Lung (tissue), 12 donors: ENCODE results near the gene GLRA1. TPM values are rescaled to one million over a fixed set of nuclear protein-coding genes. Genes with fewer than 3 reads are reported as not detected.

Experiments
- ATAC-seq: fragments of 200-7000 bp; cut with Tn5 transposase; one replicate; pipeline ENCODE4 v1.9.1; 2020; ENCODE audit warnings: moderate number of reproducible peaks; ENCODE audit not compliant: insufficient read depth, low FRiP score
- DNase-seq, 3 donors: peaks; one replicate each; pipeline ENCODE4 v3.0.0-alpha.2; 2013 to 2017
- H3K27ac ChIP-seq, 2 donors: one replicate each; pipeline ENCODE4 v1.5.1; 2013; ENCODE audit warnings: mild to moderate bottlenecking in 2 of 2, moderate library complexity in 2 of 2, control low read depth in 1 of 2, inconsistent platforms in 1 of 2, low read depth in 1 of 2, low read length in 1 of 2
- H3K27me3 ChIP-seq, 3 donors: one replicate each; pipeline ENCODE4 v1.5.1; 2013; ENCODE audit warnings: low read length in 2 of 3; ENCODE audit not compliant: control insufficient read depth in 3 of 3, insufficient read depth in 3 of 3
- H3K36me3 ChIP-seq, 4 donors: one replicate each; pipeline ENCODE4 v1.5.1; 2013; ENCODE audit warnings: low read length in 4 of 4, mild to moderate bottlenecking in 1 of 4, moderate library complexity in 1 of 4; ENCODE audit not compliant: control insufficient read depth in 4 of 4, insufficient read depth in 4 of 4
- H3K4me1 ChIP-seq, 5 donors: one replicate each; pipeline ENCODE4 v1.5.1; 2013; ENCODE audit warnings: low read length in 5 of 5, mild to moderate bottlenecking in 2 of 5, moderate library complexity in 1 of 5; ENCODE audit not compliant: control insufficient read depth in 5 of 5, insufficient read depth in 5 of 5
- H3K4me3 ChIP-seq: one replicate; pipeline ENCODE4 v1.5.1; 2013; ENCODE audit warnings: mild to moderate bottlenecking, control low read depth, moderate library complexity
- H3K9ac ChIP-seq, 2 donors: one replicate each; pipeline ENCODE4 v1.5.1; 2013; ENCODE audit warnings: low read length in 2 of 2, control low read depth in 1 of 2; ENCODE audit not compliant: insufficient read depth in 1 of 2
- H3K9me3 ChIP-seq, 4 donors: one replicate each; pipeline ENCODE4 v1.5.1; 2013; ENCODE audit warnings: low read length in 3 of 4, mild to moderate bottlenecking in 1 of 4, moderate library complexity in 1 of 4; ENCODE audit not compliant: control insufficient read depth in 4 of 4, insufficient read depth in 3 of 4
- WGBS, 2 donors: extraction: QIAGEN DNeasy Blood & Tissue Kit; methylation state at CpG; one replicate each; pipeline ENCODE4 v1.1.7; 2013; 5-methylcytosine and 5-hydroxymethylcytosine counted together
- polyA plus RNA-seq, 2 donors: library from polyadenylated mRNA; stranded (reverse); fragments of 200-250 nt; gene quantifications; one replicate each; pipeline ENCODE4 v1.2.1, GENCODE V29; 2013
- total RNA-seq, 2 donors: library from RNA; depleted of rRNA in 1 of 2; stranded (reverse); fragments of >200 nt in 1 of 2; gene quantifications; one replicate each; pipeline ENCODE4 v1.2.1, GENCODE V29; 2014 to 2021
- TF ChIP-seq, protein P1 (sequence below): IDR thresholded peaks from 2 replicates; pipeline ENCODE4 v1.5.1; 2012; ENCODE audit warnings: mild to moderate bottlenecking; ENCODE audit errors: control extremely low read depth, extremely low read depth
- donor health status: control.
- donor health status: control.
- donor health status: Bipolar disorder and iron deficiency.
- donor health status: healthy.
- donor health status: DM: yes; HTN: yes; CAD: no.

The GLRA1 gene
- total and polyA plus RNA-seq, 4 donors = not detected

DNA sequence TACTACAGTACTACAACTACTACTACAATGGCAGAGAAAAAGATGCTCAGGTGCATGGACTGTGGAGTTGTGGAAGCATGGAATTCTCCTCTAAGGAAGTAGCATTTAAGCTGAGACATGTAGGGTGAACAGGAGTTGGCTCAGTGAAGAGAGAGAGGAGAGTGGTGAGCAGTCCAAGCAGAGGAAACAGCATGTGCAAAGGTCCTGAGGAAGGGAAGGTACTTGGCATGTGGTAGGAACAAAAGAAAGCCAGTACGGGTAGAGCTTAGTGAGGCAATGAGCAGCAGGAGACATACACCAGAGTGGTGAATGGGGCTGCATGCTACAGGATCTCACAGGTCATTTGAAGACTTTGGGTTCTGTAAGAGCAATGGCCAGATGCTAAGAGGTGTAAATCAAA lies 41.4 kb upstream of the GLRA1 start:
- 75 to 95% methylated on average over 1 of the region's 1 CpG for WGBS, 2 donors
- TF ChIP-seq, protein P1, sequence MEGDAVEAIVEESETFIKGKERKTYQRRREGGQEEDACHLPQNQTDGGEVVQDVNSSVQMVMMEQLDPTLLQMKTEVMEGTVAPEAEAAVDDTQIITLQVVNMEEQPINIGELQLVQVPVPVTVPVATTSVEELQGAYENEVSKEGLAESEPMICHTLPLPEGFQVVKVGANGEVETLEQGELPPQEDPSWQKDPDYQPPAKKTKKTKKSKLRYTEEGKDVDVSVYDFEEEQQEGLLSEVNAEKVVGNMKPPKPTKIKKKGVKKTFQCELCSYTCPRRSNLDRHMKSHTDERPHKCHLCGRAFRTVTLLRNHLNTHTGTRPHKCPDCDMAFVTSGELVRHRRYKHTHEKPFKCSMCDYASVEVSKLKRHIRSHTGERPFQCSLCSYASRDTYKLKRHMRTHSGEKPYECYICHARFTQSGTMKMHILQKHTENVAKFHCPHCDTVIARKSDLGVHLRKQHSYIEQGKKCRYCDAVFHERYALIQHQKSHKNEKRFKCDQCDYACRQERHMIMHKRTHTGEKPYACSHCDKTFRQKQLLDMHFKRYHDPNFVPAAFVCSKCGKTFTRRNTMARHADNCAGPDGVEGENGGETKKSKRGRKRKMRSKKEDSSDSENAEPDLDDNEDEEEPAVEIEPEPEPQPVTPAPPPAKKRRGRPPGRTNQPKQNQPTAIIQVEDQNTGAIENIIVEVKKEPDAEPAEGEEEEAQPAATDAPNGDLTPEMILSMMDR = no peak
- no peaks in the 10 kb centered on the region for H3K4me1 ChIP-seq
- no peaks in the 10 kb centered on the region for H3K9me3 ChIP-seq
- DNase-seq (no peak), ATAC-seq (no peak)
- no peaks in the 10 kb centered on the region for H3K36me3 ChIP-seq
- no peak overlapping the region for H3K9ac ChIP-seq
- H3K4me3 ChIP-seq = no peak overlapping the region
- no peak overlapping the region for H3K27ac ChIP-seq
- H3K27me3 ChIP-seq = no peaks in the 10 kb centered on the region

DNA sequence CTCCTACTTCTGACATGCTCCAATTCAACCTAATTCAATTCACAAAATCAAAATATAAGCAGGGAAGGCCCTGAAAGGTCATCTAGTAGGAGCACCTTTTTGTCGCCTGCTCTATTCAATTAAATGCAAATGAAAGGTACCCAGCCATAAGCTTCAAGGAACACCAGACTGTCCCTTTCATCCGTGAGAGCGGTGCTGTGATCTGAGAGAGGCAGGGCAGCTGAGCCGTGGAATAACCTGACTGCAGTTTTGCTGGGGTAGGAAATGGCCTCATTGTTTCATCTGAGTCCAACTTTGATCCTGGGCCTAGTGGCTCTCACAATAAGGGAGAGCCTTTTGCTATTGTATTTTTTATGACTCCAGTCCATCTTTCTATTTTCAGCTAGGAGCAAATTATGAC lies 39.8 kb upstream of the GLRA1 start:
- no peak overlapping the region for H3K9ac ChIP-seq
- no peaks in the 10 kb centered on the region for H3K4me1 ChIP-seq
- WGBS, 2 donors = 67 to 75% methylated on average over 4 of the region's 4 CpGs
- DNase-seq (no peak), ATAC-seq (no peak)
- H3K27ac ChIP-seq = no peak overlapping the region
- H3K9me3 ChIP-seq = no peaks in the 10 kb centered on the region
- TF ChIP-seq, protein P1 = no peak
- H3K4me3 ChIP-seq = no peak overlapping the region
- no peaks in the 10 kb centered on the region for H3K27me3 ChIP-seq
- H3K36me3 ChIP-seq = no peaks in the 10 kb centered on the region

DNA sequence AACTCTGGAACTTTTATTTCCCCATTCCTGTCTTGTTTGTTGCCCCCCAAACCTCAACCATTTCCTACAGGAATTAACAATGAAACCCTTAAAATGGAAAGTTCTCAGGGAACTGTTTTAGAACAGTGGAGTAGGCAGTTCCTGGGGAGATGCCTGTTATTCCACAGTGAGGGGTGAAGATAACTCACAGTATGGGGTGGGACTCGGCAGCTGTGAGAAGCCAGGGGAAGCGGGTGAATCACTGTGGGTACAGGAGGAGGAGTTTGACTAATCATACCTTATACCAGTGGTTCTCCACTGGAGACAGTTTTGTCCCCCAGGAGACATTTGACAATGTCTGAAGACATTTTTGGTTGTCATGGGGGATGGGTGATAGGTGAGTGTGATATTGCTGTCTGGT lies 36.9 kb upstream of the GLRA1 start:
- ATAC-seq (no peak), DNase-seq (no peak)
- TF ChIP-seq, protein P1 = no peak
- no peaks in the 10 kb centered on the region for H3K36me3 ChIP-seq
- no peak overlapping the region for H3K27ac ChIP-seq
- no peak overlapping the region for H3K4me3 ChIP-seq
- no peak overlapping the region for H3K9ac ChIP-seq
- no peaks in the 10 kb centered on the region for H3K9me3 ChIP-seq
- H3K4me1 ChIP-seq = no peaks in the 10 kb centered on the region
- WGBS, 2 donors = 49 to 62% methylated on average over 2 of the region's 2 CpGs
- H3K27me3 ChIP-seq = no peaks in the 10 kb centered on the region

DNA sequence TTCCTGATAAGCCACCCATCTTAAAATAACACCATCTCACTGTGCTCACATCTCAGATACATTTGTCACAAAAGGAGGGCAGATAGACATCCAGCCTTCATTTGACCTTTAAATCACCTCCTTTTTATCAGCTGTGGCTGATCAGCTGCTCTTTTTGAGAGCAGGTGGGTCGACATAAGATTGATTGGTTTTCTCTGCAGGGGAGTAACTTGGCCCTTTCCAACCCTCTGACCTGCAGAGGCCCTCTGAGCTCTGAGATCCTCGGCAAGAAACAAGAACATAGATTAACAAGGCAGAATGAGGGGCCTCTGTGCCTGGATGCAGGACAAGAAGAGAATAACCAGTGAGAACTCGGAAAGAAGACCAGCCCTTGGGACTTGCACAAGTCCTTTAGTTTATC lies 33.5 kb upstream of the GLRA1 start:
- Histone ChIP-seq H3K9me3 (no peaks in the 10 kb centered on the region), H3K36me3 (no peaks in the 10 kb centered on the region), H3K4me3 (no peak overlapping the region), H3K4me1 (no peaks in the 10 kb centered on the region), H3K9ac (no peak overlapping the region), H3K27ac (no peak overlapping the region), H3K27me3 (no peaks in the 10 kb centered on the region)
- DNase-seq = no peak
- 38 to 47% methylated on average over 3 of the region's 3 CpGs for WGBS, 2 donors
- TF ChIP-seq, protein P1 = no peak
- no peak for ATAC-seq
